OCI-LY7 (cell line): ENCODE results near the gene ADARB2. TPM values are rescaled to one million over a fixed set of nuclear protein-coding genes. Genes with fewer than 3 reads are reported as not detected.

ENCODE experiments used
- BruUV-seq: library from RNA; stranded (reverse); fragments of 400-500 nt; replicated peaks from 2 replicates; lab custom pipeline; 2021; lab: Mats Ljungman, UMichigan
- CTCF ChIA-PET: fragments of 300-600 bp; sonication (Branson Sonifier 250); formaldehyde crosslinking; loops from one replicate; lab custom pipeline; 2022; ENCODE audit warnings: antibody characterized with exemption; ENCODE audit not compliant: unreplicated experiment; lab: Charles Lee
- POLR2A ChIA-PET: fragments of 300-600 bp; sonication (Branson Sonifier 250); formaldehyde crosslinking; loops from one replicate; lab custom pipeline; 2022; ENCODE audit warnings: antibody characterized with exemption; lab: Charles Lee
- DNase-seq: peaks from one replicate; pipeline ENCODE4 v3.0.0-alpha.2; 2015; ENCODE audit warnings: low spot score
- H2AFZ ChIP-seq: fragments of 200-600 bp; sonication (generic), shearing (Covaris generic); 2 replicates; pipeline ENCODE4 v1.6.1; 2014; ENCODE audit warnings: mild to moderate bottlenecking, antibody characterized with exemption, low read length, moderate library complexity
- H3K27ac ChIP-seq: fragments of 200-600 bp; sonication (generic); 2 replicates; pipeline ENCODE4 v1.5.1; 2014; ENCODE audit warnings: mixed run types, low read depth, mild to moderate bottlenecking, moderate library complexity, low read length, inconsistent platforms; ENCODE audit not compliant: poor library complexity, severe bottlenecking
- H3K36me3 ChIP-seq: fragments of 200-600 bp; sonication (generic); 2 replicates; pipeline ENCODE4 v1.6.1; 2014; ENCODE audit warnings: mild to moderate bottlenecking, antibody characterized with exemption, low read length, moderate library complexity, mixed read lengths; ENCODE audit not compliant: insufficient read depth
- H3K4me1 ChIP-seq: fragments of 200-600 bp; sonication (generic); 2 replicates; pipeline ENCODE4 v1.5.1; 2014; ENCODE audit warnings: mild to moderate bottlenecking, low read length; ENCODE audit not compliant: insufficient read depth, poor library complexity, severe bottlenecking
- H3K4me2 ChIP-seq: fragments of 200-600 bp; sonication (generic); 2 replicates; pipeline ENCODE4 v1.6.1; 2014; ENCODE audit warnings: mild to moderate bottlenecking, low read length
- H3K4me3 ChIP-seq: fragments of 200-600 bp; sonication (generic); 2 replicates; pipeline ENCODE4 v1.5.1; 2014; ENCODE audit warnings: mild to moderate bottlenecking, low read depth, low read length; ENCODE audit not compliant: poor library complexity, severe bottlenecking
- H3K79me2 ChIP-seq: fragments of 200-600 bp; sonication (generic); 2 replicates; pipeline ENCODE4 v1.6.1; 2016; ENCODE audit warnings: low read depth, mild to moderate bottlenecking, low read length, moderate library complexity, mixed read lengths; ENCODE audit not compliant: insufficient read depth
- H3K9me2 ChIP-seq: fragments of 200-600 bp; sonication (generic); 2 replicates; pipeline ENCODE4 v1.6.1; 2016; ENCODE audit warnings: mild to moderate bottlenecking, low read length, mixed read lengths; ENCODE audit not compliant: insufficient read depth
- H3K9me3 ChIP-seq: fragments of 200-600 bp; sonication (generic); 2 replicates; pipeline ENCODE4 v1.6.1; 2014; ENCODE audit warnings: mild to moderate bottlenecking, mixed run types, low read length, mixed read lengths
- H4K20me1 ChIP-seq: fragments of 200-600 bp; sonication (generic); 2 replicates; pipeline ENCODE4 v1.6.1; 2014; ENCODE audit warnings: mild to moderate bottlenecking, antibody characterized with exemption, low read length, moderate library complexity, mixed read lengths; ENCODE audit not compliant: insufficient read depth
- CTCF ChIP-seq: fragments of 200-600 bp; sonication (generic); conservative IDR thresholded peaks from 2 replicates; pipeline ENCODE4 v1.5.1; 2014; ENCODE audit warnings: mild to moderate bottlenecking, antibody characterized with exemption, low read length, moderate library complexity, mixed read lengths
- EZH2phosphoT487 ChIP-seq: fragments of 200-600 bp; sonication (generic); IDR thresholded peaks from 2 replicates; pipeline ENCODE4 v1.6.1; 2018; ENCODE audit warnings: low read depth, borderline replicate concordance, mild to moderate bottlenecking, mixed run types, antibody characterized with exemption, low read length, moderate library complexity, mixed read lengths
- intact Hi-C: fragments of 100-400 bp; cut with micrococcal nuclease; formaldehyde crosslinking; loops from one replicate; pipeline ENCODE4 v1.10.0; 2022; ENCODE audit not compliant: unreplicated experiment
- total RNA-seq, 2 experiments: library from RNA; depleted of rRNA in 1 of 2; stranded (reverse); fragments of >200 nt in 1 of 2; shearing (Covaris generic) in 1 of 2; gene quantifications; 2 replicates each; pipeline ENCODE4 v1.2.3, GENCODE V29; 2014 to 2022

Gene ADARB2
- total RNA-seq, 2 experiments from 2014 or later = 0.03 TPM; not detected in 1

- no peak for DNase-seq
- no peaks in the 10 kb centered on the region for H3K4me1 ChIP-seq
- no peaks in the 10 kb centered on the region for H3K36me3 ChIP-seq
- intact Hi-C loops = no loop called here
- no peak overlapping the region for H2AFZ ChIP-seq
- H3K9me2 ChIP-seq = no peaks in the 10 kb centered on the region
- no peaks in the 10 kb centered on the region for H4K20me1 ChIP-seq
- no peak overlapping the region for H3K4me2 ChIP-seq
- ChIA-PET CTCF (no interaction called here), POLR2A (no interaction called here)
- no peak overlapping the region for H3K4me3 ChIP-seq
- BruUV-seq = no TSS peak
- no peaks in the 10 kb centered on the region for H3K9me3 ChIP-seq
- H3K79me2 ChIP-seq = no peaks in the 10 kb centered on the region
- TF ChIP-seq EZH2phosphoT487 (no peak), CTCF (no peak)
- no peak overlapping the region for H3K27ac ChIP-seq
These were observed 336.9 kb downstream of the ADARB2 start for GRCh38 chr10:1400101-1401070.

GRCh38 chr10:1399431-1400100 is 337.8 kb downstream of the ADARB2 start:
- BruUV-seq = no TSS peak
- no peaks in the 10 kb centered on the region for H4K20me1 ChIP-seq
- no peak overlapping the region for H3K4me2 ChIP-seq
- no peak overlapping the region for H3K27ac ChIP-seq
- no peak overlapping the region for H3K4me3 ChIP-seq
- H3K9me3 ChIP-seq = no peaks in the 10 kb centered on the region
- ChIA-PET POLR2A (no interaction called here), CTCF (no interaction called here)
- no peaks in the 10 kb centered on the region for H3K36me3 ChIP-seq
- no peak overlapping the region for H2AFZ ChIP-seq
- no peaks in the 10 kb centered on the region for H3K4me1 ChIP-seq
- no peak for TF ChIP-seq CTCF
- no peak for TF ChIP-seq EZH2phosphoT487
- H3K9me2 ChIP-seq = no peaks in the 10 kb centered on the region
- DNase-seq = no peak
- intact Hi-C loops = no loop called here
- no peaks in the 10 kb centered on the region for H3K79me2 ChIP-seq
